Esophagus muscularis mucosa (tissue), 4 donors: ENCODE measurements around the gene RAB6A. TPM values are rescaled to one million over a fixed set of nuclear protein-coding genes. Genes with fewer than 3 reads are reported as not detected.

Source experiments
- DNase-seq: peaks from one replicate; pipeline ENCODE4 v3.0.0-alpha.2; 2017; ENCODE audit errors: extremely low spot score
- H3K27ac ChIP-seq, 4 donors: fragments of 200-600 bp; sonication (generic); replicated peaks in 1 of 4; 1 replicate in 3 of 4; 2 replicates in 1 of 4; pipeline ENCODE4 v1.5.1; 2016 to 2019; ENCODE audit warnings: mild to moderate bottlenecking in 1 of 4
- H3K27me3 ChIP-seq, 4 donors: fragments of 200-600 bp; sonication (generic); one replicate each; pipeline versions ENCODE4 v1.5.1 to v1.6.0; 2016 to 2019
- H3K36me3 ChIP-seq, 4 donors: fragments of 200-600 bp; sonication (generic); one replicate each; pipeline ENCODE4 v1.5.1; 2016 to 2019
- H3K4me1 ChIP-seq, 4 donors: fragments of 200-600 bp; sonication (generic); one replicate each; pipeline ENCODE4 v1.5.1; 2016 to 2019
- H3K4me3 ChIP-seq, 4 donors: fragments of 200-600 bp; sonication (generic); 1 replicate in 2 of 4; 2 replicates in 2 of 4; pipeline ENCODE4 v1.5.1; 2016 to 2019; ENCODE audit warnings: mild to moderate bottlenecking in 4 of 4, moderate library complexity in 1 of 4
- H3K9me3 ChIP-seq, 4 donors: fragments of 200-600 bp; sonication (generic); 1 replicate in 3 of 4; 2 replicates in 1 of 4; pipeline ENCODE4 v1.5.1; 2016 to 2019
- CTCF ChIP-seq, 3 experiments: fragments of 200-600 bp in 2 of 3; fragments of 450-650 bp in 1 of 3; sonication (generic) in 2 of 3; IDR thresholded peaks; one replicate each; pipeline ENCODE4 v1.5.1; 2017 to 2019; ENCODE audit warnings: antibody characterized with exemption in 3 of 3, mild to moderate bottlenecking in 2 of 3, moderate library complexity in 1 of 3
- EP300 ChIP-seq: sonication (generic); formaldehyde crosslinking; IDR thresholded peaks from one replicate; pipeline ENCODE4 v1.6.1; 2017; ENCODE audit warnings: antibody characterized with exemption
- POLR2A ChIP-seq: fragments of 450-650 bp; IDR thresholded peaks from one replicate; pipeline ENCODE4 v1.6.1; 2017; ENCODE audit warnings: antibody characterized with exemption, moderate library complexity, mild to moderate bottlenecking, low read depth
- POLR2AphosphoS5 ChIP-seq, 2 donors: sonication (generic); formaldehyde crosslinking; IDR thresholded peaks; one replicate each; pipeline ENCODE4 v1.6.1; 2017; ENCODE audit warnings: antibody characterized with exemption in 2 of 2
- WGBS: methylation state at CpG from one replicate; pipeline ENCODE4 v1.1.5; 2018; 5-methylcytosine and 5-hydroxymethylcytosine counted together
- intact Hi-C: fragments of 100-400 bp; cut with DNase I; formaldehyde crosslinking; loops from one replicate; pipeline ENCODE4 v1.15.1; 2023
- total RNA-seq, 4 donors: library from RNA; depleted of rRNA; stranded (reverse); fragments of >200 nt; gene quantifications; one replicate each; pipeline versions ENCODE4 v1.1.0 to v1.2.1, GENCODE V29; 2016

RAB6A gene
- total RNA-seq, 4 donors from 2014 or later, result 107 to 161 (median 134) TPM

DNA sequence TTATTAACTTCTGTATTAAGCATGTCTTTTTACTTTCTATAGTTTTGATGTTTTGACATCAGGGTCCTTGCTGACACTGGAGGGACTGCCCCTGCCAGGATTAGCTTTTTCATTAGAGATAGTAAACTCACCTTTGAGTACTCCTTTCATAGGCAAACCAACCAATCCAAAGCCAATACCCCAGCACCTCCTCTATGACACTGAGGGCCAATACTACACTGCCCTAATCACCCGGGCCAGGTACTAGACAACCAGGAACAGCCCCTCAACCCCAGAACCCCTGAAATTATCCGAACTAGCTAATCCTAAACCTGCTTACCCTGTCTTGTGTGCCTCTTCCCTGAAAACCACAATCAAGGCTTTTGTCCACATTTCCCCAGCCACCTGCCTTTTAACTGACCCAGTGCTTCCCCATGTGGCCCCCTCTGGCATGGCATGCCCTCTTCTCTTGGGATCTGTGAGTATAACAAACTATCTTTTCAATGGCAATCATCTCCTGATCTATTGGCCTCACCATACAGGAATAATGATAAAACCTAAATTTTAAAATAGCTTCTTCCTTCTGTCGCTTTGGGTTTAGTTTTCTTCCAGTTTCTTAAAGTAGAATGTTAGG, 31.2 kb downstream of the RAB6A start:
- H3K9me3 ChIP-seq, result no peaks in the 10 kb centered on the region
- peaks cover 0 to 11% (median 2%) of the 10 kb centered on the region in 4 donors for H3K4me1 ChIP-seq
- WGBS, result 100% methylated on average over 3 of the region's 3 CpGs
- intact Hi-C loops, result no loop called here
- no peak overlapping the region for H3K4me3 ChIP-seq
- no peak overlapping the region for H3K27ac ChIP-seq
- H3K36me3 ChIP-seq, result no peaks in the 10 kb centered on the region
- no peaks in the 10 kb centered on the region for H3K27me3 ChIP-seq
- peak in 1 of 3 experiments; percentile 39 for TF ChIP-seq CTCF (IDR thresholded peaks at IDR 0.05)
- no peak for TF ChIP-seq EP300
- DNase-seq, result no peak

- intact Hi-C loops, result no loop called here
- DNase-seq, result no peak
- 89% methylated on average over 2 of the region's 2 CpGs for WGBS
Measured at GRCh38 chr11:73728000-73728399, 32.9 kb downstream of the RAB6A start.

GRCh38 chr11:73726825-73727224, 34.0 kb downstream of the RAB6A start:
- Histone ChIP-seq H3K27ac (no peak overlapping the region), H3K9me3 (no peaks in the 10 kb centered on the region), H3K4me1 (peaks cover 0 to 7% (median 0%) of the 10 kb centered on the region in 4 donors), H3K27me3 (no peaks in the 10 kb centered on the region), H3K36me3 (no peaks in the 10 kb centered on the region), H3K4me3 (no peak overlapping the region)
- TF ChIP-seq EP300 (no peak), CTCF (IDR thresholded peaks at IDR 0.05) (no peak), POLR2A (no peak), POLR2AphosphoS5 (IDR thresholded peaks at IDR 0.05) (no peak)
- intact Hi-C loops, result no loop called here
- 89% methylated on average over 2 of the region's 2 CpGs for WGBS
- no peak for DNase-seq

More at GRCh38 chr11:73728000-73728399, 32.9 kb downstream of the RAB6A start:
- Histone ChIP-seq H3K27ac (no peak overlapping the region), H3K27me3 (no peaks in the 10 kb centered on the region), H3K4me1 (peaks cover 0 to 7% (median 0%) of the 10 kb centered on the region in 4 donors), H3K9me3 (no peaks in the 10 kb centered on the region), H3K4me3 (no peak overlapping the region), H3K36me3 (no peaks in the 10 kb centered on the region)
- TF ChIP-seq EP300 (no peak), POLR2A (no peak), POLR2AphosphoS5 (IDR thresholded peaks at IDR 0.05) (no peak), CTCF (IDR thresholded peaks at IDR 0.05) (no peak)

GRCh38 chr11:73717136-73717535, 43.7 kb downstream of the RAB6A start:
- Histone ChIP-seq H3K27me3 (no peaks in the 10 kb centered on the region), H3K4me3 (no peak overlapping the region), H3K27ac (no peak overlapping the region), H3K36me3 (peaks cover 10 to 57% (median 31%) of the 10 kb centered on the region in 4 donors), H3K9me3 (no peaks in the 10 kb centered on the region), H3K4me1 (peaks cover 0 to 11% (median 4%) of the 10 kb centered on the region in 4 donors)
- WGBS, result 91% methylated on average over 3 of the region's 3 CpGs
- intact Hi-C loops, result no loop called here
- TF ChIP-seq POLR2A (no peak), EP300 (no peak), POLR2AphosphoS5 (IDR thresholded peaks at IDR 0.05) (no peak), CTCF (IDR thresholded peaks at IDR 0.05) (no peak)
- DNase-seq, result no peak
